ENCODE results near the gene CD300LF.

DNA sequence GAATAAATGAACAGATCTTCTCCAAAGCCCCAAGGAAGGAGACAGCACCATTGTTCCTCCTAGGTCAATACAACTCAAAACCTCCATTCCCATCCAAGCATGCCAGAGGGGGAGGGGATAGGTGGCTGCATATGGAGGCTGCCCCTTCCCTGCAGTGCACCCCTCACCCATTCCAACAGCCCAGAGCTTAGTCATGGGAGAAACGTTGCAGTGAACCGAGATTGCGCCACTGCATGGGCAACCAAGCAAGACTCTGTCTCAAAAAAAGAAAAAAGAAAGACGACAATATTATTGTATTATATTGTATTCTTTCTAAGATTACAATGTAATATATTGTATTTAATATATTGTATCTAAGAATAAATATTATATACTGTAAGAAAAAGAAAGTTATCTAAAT, 52.8 kb downstream of the CD300LF start:
- TF ChIP-seq, protein P1, sequence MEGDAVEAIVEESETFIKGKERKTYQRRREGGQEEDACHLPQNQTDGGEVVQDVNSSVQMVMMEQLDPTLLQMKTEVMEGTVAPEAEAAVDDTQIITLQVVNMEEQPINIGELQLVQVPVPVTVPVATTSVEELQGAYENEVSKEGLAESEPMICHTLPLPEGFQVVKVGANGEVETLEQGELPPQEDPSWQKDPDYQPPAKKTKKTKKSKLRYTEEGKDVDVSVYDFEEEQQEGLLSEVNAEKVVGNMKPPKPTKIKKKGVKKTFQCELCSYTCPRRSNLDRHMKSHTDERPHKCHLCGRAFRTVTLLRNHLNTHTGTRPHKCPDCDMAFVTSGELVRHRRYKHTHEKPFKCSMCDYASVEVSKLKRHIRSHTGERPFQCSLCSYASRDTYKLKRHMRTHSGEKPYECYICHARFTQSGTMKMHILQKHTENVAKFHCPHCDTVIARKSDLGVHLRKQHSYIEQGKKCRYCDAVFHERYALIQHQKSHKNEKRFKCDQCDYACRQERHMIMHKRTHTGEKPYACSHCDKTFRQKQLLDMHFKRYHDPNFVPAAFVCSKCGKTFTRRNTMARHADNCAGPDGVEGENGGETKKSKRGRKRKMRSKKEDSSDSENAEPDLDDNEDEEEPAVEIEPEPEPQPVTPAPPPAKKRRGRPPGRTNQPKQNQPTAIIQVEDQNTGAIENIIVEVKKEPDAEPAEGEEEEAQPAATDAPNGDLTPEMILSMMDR (conservative IDR thresholded peaks at IDR 0.05) = no peak
- TF ChIP-seq ZFX (IDR thresholded peaks at IDR 0.05) = no peak

Data from C4-2B (cell line).